Inflammatory macrophage treated with lipopolysaccharide for 1 hour (primary cell): Measurements from ENCODE around the gene USP9X.

Experiments
- DNase-seq, 2 donors: peaks; one replicate each; pipeline ENCODE4 v3.0.0-alpha.2; 2020 to 2022

The USP9X gene

DNA sequence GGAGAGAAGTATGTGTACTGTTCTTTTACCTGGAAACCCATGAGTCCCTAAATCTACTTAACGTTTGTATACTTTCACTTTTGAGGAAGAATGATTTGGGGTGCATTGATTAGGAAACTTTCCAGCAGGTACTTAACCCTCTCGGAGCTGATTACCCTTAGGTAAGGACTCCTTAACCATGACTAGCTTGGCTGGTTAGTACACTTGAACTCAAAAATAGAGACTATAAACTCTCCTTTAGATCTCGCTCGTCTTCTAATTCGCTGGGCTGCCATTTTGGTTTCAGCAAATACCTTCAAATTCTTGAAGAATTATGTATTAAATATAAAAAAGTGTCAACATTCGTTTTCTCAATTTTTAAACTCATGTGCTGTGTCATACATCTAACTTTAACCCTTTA, 2.0 kb downstream of the USP9X start:
- DNase-seq: no peak

DNA sequence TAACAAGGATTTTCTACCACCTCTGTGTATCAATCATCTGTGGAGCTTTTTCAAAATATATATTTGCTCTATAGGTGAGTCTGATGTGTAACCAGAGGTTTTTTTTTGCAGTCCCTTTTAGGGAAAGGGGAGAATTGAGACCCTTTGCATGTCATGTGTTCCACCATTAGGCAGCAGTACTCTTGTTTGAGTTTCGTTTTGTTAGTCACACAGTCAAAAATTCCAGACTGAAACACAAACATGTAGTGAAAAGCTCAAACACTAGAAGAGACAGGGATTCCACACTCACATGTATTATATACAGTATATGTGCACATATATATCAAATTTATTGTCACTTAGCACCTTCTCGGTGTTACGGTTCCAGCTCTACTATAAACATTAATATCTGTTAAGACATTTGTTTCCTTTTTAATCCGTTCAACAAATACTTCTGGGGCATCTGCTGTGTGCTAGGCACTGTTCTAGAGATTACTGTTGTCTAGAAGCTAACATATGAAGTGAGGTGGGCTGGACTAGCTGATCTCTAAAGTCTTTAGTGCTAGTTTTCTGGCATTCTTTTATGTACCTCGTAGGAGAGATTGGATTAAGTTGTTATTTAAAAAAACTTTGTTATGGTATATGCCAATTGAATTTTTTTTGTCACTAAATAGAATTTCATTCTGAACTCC, 5.5 kb downstream of the USP9X start:
- DNase-seq: no peak

DNA sequence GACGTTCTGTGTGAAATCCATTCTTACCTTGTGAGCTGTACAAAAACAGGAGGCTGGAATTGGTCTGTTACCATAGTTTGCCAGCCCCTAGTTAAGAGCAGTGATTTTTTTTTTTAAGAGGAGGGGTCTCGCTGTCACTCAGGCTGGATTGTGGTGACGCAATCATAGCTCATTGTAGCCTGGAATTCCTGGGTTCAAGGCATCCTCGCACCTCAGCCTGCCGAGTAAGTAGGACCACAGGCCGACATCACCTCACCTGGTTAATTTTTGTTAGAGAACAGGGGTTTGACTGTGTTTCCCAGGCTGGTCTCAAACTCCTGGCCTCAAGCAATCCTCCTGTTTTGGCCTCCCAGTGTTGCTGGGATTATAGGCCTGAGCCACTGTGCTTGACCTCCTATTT, 7.5 kb downstream of the USP9X start:
- no peak for DNase-seq

DNA sequence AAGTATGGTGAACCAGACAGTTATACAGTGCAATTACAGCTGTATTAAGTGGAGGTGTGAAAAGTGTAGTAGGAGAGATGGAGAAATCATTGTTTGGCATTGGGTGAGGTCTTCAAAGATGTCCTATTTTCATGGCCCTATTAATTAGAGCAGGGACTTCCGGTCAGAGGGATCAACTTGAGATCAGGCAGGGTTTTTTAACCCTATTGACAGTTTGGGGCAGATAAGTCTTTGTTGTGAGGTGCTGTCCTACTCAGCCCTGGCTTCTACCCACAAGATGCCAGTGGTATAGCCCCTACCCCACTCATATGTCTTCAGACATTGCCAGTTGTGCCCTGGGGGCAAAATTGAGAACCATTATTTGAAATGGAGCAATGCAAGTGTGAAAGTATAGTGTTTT, 9.9 kb downstream of the USP9X start:
- DNase-seq: no peak

DNA sequence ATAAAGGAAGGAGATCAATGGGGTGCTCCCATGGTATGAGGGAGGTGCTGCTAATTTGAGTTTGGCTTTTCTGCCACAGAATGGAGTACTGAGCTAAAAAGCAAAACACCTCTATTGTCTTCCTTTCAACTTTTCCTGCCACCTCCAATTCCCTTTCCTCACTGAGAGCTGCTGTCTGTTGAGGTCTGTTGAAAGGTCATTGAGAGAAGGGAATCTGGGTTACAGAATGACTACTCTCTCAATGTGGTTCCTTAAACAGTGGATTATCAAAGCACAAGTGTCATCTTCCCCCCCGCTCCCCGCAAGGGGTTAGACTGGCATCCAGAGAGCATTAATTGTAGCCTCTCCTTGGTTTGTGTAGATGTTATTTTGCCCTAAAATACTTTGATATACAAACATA, 10.7 kb downstream of the USP9X start:
- peak in 1 of 2 donors; percentile 19 for DNase-seq

DNA sequence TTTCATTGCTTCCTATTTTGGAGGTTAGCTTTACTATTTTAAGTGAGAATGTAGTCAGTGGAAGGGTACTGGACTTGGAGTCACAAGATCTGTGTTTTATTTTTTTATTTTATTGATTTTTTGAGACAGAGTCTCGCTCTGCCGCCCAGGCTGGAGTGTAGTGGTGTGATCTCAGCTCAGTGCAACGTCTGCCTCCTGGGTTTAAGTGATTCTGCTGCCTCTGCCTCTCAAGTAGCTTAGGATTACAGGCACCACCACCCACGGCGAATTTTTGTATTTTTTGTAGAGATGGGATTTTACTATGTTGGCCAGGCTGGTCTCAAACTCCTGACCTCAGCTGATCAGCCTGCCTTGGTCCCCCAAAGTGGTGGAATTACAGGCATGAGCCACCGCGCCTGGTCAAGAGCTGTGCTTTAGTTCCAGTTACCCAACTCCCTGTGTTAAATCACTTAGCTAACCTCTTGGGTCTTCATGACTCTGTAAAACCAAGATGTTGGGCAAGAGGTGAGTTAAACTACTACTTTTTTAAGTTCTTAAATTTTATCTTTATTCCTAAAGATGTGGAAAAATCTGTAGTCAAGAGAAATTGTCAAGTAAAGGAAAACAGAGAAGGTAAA, 11.2 kb downstream of the USP9X start:
- no peak for DNase-seq

DNA sequence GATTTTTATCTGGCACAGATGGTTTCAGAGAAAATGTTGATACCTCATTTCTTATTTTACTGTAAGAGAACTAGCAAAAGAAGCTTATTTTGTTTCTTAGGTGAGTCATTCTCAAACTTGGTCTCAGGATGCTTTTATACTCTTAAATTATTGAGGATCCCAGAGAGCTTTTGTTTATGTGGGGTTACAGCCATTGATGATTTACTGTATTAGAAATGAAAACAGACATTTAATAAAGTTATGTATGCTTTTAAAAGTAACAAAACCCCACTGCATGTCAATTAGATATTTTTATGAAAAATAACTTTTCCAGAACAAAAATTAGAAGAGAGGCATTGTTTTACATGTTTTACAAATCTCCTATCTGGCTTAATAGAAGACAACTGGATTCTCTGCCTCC, 12.1 kb downstream of the USP9X start:
- no peak for DNase-seq

DNA sequence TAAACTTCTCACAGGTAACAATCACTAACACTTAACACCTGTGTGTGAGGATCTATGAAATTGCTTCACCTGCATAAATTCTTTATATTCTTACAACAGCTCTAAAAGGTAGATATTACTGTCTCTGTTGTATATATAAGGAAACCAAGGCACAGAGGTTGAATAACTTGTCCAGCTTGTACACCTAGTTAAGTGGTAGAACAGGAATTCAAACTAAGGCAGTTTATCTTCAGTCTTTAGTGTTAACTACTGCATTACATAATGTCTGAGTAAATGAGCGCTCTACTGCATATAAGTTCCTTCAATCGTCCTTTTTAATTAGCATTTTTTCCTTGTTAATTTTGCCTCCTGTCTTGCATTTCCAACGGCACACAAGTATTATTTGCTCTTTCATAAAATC, 15.0 kb downstream of the USP9X start:
- DNase-seq: no peak

DNA sequence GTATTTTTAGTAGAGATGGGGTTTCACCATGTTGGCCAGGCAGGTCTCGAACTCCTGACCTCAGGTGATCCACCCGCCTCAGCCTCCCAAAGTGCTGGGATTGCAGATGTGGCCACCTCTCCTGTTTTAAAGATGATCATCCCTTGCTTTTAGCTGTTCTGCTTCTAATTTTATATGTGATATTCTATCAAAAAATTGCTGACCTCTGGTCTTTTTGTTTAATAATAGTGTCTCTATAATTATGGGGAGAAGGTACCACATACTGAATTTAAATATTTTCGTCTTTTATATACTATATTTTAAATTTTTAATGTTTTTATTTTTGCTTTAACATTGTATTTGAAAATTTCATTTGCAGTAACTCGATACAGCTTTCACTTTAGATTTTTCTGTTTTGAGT, 15.6 kb downstream of the USP9X start:
- DNase-seq: no peak

DNA sequence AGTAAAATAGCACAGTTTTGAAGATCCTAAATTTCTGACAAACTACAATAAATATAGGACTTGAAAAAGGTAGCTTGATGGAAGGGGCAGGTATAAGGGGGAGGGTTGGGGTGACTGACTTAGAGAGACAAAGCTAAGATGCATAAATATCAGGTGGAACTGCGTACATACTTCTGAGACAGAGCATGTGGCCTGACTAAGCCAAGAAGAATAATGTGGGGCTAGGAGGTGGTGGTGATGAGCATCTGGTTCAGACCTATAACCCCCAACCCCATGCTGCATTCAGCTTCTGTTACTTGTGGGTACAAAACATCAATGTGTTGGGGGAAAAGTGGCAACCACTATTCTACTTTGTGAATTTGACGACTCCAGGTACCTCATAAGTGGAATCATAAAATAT, 19.8 kb downstream of the USP9X start:
- DNase-seq: no peak

DNA sequence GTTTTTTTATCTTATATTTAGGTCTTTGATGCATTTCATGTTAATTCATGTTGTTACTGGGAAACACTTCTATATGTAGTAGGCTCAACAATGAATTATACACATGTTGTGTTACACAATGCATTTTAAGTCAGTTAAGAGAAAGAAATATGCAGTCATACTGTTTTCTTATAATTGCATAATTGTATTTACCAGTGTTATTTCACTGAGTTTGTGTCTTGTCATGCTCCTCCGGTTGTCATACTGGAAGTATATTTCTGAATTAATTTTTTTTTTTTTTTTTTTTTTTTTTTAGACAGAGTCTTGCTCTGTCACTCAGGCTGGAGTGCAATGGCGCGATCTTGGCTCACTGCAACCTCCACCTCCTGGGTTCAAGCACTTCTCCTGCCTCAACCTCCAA, 21.0 kb downstream of the USP9X start:
- DNase-seq: peak in 1 of 2 donors; percentile 22

DNA sequence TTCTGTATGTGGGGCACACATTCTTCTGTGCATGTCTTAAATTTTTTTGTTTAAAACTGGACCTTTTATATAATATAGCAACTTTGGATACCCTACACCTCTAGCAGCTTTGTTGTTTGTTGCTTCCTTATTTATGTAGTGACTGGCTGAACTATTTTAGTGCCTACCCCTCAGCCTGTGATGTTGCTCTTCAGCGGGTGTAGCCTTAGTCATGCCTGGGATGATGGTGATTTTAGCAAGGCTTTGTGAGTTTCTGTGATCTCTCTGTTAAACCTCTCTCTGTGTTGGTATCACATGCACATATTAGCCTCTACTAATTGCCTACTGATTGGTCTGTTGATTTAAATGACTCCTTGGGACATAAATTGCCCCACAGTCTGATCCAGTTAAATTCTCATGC, 22.8 kb downstream of the USP9X start:
- peak in 1 of 2 donors; percentile 20 for DNase-seq

DNA sequence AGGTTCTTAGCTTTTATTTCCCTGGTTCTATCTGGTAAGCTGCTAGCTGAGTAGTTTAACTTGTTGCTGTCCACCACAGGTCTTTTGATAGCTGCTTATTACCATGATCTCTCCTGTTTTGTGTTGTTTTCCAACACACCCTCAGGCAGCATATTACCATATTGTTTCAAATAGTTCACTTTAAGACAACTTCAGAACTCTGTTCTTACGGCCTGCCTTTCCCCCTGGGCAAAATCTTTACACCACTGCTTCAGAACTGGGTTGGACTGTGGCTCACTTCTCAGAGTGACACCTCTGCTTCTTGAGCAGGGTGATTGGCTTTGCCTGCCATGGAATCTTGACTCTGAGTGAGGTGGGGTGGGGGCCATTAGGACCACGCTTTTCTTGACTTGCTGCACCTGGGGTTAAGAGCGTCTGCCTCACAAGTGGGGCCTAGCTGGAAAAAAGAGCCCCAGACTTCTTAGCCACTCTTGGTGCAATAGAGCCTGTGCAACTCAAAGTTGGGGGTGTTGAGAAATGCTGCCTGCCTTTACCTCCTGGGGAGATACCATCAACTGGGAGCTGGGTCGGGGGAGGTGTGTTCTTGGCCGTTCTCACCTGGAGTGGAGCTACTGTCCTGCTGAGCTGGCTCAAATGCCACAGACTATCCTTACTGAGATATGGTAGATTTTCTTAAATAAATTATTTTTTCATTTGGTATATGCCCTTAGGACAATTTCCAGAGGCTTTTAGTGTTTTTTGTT, 23.4 kb downstream of the USP9X start:
- DNase-seq: no peak

DNA sequence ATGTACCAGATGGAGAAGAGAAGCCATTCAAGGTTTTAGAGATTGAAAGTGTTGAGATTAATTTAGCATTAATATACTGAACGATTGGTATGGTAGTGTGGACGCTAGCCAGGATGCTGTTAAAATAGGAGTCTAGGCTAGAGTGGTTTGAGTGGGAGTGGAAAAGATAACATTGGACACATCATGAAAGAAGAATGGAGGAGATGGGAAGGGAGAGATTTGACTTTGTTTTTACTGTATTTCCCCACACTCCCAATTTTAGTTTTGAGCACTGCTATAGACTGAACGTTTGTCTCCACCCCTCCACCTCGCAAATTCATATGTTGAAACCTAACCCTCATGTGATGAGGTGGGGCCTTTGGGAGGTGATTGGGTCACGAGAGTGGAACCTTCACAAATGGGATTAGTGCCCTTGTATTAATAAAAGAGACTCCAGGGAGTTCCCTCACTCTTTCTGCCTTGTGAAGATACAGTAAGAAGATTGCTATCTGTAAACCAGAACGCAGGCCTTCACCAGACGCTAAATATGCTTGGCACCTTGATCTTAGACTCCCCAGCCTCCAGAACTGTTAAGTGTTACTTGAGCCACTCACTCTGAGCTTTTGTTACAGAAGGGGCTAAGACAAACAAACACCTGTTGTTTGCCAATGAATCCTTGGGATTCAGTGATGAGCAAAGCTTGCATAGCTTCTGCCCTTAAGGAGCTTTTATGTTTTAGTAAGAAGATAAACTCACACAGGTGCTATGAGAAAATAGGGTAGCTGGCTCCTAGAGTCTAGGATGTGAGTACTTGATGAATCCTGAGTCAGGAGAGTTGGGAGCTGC, 25.8 kb downstream of the USP9X start:
- no peak for DNase-seq

DNA sequence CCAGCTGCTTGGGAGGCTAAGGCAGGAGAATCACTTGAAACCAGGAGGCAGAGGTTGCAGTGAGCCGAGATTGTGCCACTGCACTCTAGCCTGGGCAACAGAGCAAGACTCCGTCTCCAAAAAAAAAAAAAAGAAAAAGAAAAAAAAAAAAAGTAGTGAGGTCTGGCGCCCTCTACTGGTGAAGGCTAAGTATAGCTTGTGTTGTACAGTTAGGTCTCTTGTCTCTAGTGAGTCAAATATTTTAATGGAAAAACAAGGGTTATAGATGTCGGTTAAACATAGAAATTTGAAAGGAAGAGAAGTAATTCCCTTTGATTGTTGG, 29.8 kb downstream of the USP9X start:
- DNase-seq: peak in 1 of 2 donors; percentile 57

DNA sequence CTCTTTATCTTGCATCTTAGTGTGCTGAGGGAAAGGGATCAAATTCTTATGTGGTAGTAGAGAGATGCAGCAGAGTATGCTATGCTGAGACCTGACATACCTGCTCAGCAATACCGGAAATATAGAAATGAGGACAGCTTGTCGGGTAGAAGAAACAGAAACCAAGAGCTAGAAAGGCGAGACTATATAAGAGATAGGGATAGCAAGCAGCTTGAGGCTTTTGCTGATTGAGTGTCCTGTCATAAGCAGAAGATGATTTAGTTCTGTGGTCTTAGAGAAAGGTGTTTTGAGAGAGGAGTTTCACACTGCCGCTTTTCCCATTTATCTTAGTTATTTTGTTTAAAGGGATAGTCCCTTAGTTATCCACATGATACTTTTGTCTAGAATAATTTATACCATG, 31.7 kb downstream of the USP9X start:
- no peak for DNase-seq

DNA sequence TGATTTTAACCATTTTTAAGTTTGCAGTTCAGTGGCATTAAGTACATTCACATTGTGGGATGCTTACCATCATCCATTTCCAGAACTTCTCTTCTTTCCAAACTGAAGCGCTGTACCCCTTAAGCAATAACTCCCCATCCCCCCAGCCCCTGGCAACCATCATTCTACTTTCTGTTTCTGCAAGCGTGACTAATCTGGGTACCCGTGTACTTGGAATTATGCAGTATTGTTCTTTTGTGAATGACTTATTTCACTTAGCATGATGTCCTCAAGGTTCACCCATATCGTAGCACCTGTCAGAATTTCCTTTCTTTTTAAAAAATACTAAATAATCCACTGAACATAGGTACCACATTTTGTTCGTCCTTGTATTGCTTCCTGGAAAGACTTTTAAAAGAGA, 32.9 kb downstream of the USP9X start:
- no peak for DNase-seq

DNA sequence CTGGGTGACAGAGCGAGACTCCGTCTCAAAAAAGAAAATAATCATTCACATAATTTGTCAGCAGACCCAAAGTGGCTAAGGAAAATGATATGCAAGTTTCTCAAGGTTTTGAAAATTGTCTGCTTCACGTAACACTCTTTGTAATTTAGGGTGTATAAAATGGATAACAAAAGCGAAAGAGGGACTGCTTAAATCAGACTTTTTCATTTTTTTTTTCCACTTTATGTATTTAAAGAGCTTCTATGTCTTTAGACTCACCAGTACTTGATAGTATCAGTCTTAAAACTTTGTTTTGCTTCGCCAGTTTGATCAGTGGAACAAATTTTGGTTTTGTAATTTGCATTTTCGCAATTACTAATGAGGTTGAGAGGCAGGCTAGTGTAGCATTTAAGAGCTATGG, 34.6 kb downstream of the USP9X start:
- DNase-seq: no peak

DNA sequence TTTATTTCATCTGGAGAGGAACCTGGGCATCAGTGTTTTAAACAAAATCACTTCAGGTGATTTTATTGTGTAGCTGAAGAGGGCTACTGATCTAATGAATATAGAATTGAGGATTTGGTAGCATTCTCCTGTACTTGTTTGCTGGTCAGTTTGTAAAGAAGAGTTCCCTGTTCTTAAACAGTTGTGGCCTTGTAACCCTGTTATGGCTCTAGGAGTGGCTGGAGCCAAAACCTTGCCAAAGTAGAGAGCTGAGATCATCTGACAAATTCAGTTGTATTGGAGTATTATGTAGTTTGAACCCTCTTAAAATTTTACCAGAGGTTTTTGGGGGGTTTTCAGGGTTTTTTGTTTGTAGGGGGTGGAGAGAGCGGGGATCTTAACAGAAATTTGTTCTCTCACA, 36.5 kb downstream of the USP9X start:
- no peak for DNase-seq

DNA sequence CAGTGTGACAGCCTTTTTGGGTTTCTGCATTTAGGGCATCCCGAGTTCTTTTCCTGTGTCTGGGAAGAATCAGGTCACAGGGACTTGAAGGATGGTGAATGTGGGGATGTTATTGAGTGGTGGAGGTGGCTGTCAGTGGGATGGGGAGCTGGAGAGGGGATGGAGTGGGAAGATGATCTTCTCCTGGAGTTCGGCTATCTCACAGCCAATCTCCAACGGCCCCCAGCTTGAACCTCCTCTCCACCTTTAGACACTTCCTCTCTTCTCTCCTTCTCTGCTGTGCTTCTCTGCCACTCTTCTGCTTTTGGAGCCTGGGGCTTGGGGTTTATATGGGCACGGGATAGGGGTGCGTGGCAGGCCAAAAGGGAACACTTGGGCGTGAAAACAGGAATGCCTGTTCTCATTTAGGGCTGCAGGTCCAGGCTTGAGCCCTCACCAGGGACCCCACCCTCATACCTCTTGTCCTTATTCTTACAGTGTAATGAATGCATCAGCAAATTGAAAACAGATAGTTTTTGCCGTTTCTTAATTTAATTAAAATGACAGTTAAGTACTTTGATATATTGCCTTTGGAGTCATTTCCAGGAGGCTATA, 37.5 kb downstream of the USP9X start:
- DNase-seq: no peak

DNA sequence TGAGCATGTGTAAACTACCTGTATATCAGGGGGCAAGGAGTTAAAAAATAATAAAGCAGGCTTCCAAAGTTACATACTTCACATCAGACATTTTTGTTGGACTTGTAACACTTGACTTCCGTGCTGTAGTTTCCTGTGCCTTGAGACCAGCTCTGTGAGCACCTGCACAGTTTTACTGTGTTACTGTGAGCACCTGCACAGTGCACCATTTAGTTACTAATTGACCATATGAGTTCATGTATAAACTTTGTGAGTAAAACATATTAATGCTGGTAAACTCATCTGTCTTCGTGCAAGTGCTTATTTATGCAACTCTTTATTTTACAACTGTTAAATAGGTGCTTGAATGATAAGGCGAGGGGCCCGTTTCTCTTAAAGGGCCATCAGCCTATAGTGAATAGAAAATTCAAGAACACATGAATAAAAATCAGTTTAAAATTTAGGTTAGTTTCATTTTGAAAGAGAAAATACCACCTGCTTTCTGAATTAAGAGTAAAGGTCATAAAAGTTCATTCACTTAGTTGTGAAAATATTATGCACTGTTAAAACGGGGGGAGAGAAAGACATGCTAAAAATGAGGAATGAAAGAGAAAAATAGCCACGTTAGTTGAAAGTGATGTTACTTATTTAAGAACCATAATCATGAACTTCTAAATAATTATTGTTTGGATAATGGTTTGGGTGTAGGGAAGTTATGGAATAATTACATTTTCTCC, 42.4 kb downstream of the USP9X start:
- DNase-seq: no peak

DNA sequence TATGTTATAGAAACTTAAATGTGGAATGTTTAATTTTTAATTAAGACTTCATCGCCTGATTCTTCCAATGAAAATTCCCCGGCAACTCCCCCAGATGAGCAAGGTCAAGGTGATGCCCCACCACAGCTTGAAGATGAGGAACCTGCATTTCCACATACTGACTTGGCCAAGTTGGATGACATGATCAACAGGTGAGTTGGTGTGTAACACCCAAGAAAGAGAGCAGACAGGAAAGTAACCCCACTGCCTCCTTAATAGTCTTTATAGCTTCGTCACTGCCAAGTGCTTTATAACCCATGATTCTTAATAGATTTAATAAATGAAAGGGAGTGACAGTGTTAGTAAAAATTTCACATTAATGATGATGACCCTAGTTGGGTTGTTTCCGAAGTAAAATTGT, 43.7 kb downstream of the USP9X start:
- DNase-seq: no peak

DNA sequence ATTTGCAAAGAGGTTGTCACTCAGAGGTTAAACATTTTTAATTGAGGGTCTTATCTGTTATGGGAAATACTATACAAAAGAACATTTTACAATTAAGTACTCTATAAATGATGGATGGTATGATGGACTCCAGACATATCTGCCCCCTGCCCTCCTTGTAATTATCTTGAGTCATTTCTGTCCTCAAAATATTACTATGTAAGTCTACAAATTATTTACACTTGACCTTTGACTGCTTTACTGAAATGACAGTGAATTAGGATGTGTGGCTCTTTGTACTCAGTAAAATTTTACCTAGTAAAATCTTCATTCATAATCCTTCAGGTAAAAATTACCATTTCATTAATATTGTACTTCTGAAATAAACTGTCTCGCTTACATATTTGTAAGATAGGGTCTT, 46.5 kb downstream of the USP9X start:
- DNase-seq: no peak
